Measurements from ENCODE around the gene PRKN.

The PRKN gene

DNA sequence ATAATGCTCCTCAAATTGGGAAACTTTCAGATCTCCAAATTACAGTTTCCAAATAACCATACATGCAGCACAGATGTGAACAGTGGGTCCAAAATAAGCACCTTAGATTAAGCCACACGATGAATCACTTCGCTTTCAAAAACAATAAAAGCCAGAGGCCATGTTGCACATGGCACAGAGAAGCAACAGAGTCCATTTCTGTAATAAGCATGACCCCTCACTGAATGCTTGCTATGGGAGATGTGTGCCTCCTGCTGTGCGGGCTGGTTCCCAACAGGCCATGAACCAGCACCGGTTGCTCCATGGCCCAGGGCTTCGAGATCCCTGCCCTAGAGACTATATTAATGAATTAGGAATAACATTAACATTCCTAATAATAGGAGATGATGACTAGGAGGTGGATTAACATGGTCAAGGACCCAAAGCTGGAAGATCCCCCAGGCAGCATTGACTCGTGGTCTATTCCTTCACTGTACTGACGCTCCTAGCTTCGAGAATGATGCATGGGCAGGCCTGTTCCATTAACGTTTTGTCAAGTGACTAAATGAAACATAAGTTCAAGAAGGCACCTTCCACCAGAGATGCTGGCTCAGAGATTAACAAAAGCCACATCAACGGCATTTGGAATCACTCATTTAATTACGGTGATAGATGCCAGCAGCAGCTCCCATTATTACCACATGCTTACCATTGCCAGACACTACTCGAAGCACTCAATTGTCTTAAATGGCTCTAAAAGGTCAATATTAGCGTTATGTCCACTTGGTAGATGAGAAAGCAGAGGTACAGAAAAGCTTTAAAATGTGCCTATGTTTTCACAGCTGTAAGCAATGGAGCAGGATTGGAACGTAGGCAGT lies 983.1 kb downstream of the PRKN start:
- DNase-seq: no peak

DNA sequence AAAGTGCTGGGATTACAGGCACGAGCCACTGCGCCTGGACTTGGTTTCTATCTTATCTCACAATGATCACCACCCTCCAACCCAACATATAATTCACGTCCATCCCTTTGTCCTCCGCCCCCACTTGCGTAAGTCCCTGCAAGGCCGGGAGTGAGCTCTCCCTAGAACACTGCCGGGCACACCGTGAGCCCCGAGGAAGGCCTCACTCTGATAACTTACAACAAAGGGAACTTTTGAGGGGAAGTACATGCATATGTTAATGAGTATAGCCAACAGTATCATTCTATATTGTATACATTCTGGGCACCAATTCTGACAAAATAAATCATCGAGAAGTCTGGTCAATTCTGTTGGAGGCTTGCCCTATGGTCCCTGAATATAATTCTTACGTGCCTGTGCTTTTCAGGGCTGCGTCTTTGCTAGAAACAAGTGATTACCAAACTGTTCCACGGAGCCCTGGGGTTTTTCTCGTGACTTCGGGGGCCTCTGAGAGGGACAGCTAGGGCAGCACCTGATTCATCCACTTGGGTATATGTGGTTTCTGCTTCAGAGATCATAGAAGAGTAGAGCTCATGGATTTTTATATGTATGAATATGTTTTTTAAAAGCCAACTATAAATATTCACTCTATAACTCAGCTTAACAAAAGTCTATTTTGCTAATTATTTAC lies 983.9 kb downstream of the PRKN start:
- DNase-seq: no peak

DNA sequence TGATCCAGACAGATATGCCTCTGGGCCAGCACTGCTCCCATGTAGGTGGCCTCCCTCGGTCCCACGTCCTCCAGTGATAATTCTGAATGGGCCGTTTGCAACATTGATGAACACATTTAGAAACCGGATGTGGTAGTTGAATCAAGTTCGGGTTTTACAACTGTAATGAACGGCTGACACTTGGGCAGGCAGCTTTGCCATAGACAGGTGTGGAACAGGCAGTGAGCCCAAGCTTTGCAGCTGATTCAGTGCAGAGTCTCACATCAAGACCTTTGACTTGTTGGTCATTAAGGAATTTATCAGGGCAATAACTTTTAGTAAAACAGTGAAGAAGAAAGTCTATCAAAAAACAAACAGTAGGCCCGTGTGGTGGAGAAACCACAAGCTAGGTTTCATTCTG lies 987.1 kb downstream of the PRKN start:
- no peak for DNase-seq

DNA sequence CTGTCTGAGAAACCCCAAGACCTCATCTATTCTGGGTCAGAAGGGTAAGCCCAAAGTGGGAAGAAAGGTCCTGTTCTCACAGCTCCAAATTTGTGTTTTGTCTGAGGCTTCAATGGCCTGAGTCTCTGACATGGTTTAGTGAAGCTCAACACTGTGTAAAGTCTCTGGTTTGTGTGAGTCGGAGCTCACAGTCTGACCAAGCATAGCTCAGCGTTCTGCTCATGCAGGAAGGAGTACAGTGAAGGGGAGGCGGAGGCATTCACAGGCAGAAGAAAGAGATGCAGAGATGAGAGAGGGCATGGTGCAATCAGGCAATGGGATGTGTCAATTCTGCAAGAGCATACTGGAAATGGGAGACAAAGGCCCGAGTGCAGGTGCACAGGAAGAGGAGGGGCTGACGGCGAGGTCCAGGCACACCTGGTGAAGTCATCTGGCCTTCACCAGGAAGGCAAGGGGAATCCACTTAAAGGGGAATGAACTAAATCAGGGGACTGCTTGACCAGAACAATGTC lies 990.7 kb downstream of the PRKN start:
- DNase-seq: no peak

DNA sequence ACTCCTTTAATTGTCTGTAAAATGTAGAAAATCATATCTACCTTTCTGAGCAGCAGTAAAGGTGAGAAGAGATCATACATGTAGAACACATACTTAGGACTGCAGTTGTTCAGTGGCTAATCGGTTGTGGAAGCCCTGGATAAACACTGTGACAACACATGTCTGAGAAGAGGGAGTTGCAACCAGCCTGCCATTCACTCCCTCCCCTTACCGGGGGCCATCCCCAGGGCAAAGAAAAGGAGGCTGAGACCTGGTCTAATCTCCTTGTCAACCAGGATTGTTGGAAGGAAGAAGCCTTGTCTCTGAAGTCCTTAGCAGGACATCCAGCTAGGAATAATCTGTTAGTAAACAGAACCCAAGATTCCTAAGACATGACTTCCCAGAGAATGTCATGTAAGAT lies 991.2 kb downstream of the PRKN start:
- DNase-seq: no peak

DNA sequence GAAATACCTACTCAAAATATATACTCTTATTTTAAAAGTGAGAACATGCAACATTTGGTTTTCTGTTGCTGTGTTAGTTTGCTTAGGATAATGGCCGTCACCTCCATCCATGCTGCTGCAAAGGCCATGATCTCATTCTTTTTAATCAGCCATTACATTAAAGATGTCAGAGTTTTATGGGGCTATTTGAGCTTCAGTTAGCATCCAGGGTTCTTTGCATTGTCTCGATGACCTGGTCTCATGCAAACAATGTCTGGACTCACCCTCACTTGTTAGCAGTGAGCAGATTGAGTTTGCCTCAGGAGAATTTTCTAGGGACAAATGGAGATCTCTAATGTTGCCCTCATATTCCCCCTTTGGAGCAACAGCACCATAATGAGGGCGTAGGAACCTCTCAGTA lies 995.0 kb downstream of the PRKN start:
- DNase-seq: no peak

DNA sequence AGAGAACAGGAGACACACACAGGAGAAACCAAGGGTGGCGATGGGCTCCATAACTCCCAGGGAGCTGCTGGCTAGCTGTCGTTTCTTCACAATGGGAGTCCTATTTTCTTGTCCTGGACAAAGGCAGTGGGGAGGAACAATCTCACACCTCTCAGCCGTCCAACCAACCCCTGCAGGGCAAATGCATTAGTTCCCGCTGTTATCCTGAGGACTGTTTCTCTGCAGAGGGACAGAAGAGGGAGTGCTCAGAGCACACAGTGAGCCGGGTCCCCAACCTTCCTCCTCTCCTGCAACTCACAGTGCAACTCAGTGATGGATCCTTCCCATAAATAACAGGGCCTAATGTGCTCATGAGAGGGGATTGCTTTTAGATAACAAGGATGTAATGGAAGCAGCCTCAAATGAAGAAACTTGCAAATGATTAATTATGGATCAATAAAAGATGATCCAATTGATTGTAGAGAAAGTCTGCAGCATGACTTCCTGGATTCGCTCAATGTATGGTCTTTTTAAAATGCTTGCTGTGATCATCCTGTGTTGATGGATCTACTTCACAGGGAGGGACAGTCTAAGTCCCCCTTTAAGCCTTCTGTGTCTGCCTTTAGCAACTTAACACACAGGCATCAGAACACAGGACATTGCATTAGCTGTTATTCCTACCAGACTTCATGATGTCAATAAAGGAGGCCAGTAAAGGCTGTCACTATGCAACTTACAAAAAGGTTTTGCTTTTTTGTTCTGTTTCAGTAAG lies 1000.3 kb downstream of the PRKN start:
- DNase-seq: no peak

DNA sequence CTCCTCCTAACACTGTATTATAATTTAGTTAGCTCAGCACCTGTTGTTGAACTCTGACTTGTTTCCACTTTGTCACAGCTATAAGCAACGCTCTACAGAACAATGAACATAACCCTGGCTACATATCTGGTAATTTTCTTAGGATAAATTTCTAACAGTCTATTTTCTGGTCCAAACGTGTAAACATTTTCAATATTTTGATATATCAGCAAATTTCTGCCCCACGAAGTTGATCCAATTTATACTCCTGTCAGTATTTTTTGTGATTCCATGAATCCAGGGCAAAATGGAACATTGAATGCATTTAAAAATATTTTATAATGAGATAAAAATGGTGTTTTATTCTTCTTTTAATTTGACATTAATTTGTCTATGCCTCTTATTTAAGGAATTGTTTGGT lies 1005.2 kb downstream of the PRKN start:
- DNase-seq: no peak

DNA sequence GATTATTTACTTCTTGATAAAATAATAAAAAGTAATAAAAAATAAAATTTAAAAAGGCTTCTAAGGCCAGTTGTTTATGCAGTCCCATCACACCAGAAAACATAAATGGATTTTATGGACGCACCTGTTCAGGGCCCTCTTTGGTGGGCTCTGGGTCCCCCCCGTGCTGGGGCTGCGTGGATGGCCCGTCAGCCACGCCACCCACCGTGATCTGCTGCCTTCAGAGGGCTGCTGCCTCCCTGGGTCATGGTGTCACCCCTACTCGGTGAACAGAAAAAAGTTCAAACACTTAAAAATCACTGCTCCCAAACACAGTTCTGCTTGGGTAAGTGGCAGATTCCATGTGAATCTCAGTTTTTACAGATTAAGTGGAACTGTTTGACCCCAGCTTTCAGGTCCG lies 1006.1 kb downstream of the PRKN start:
- DNase-seq: no peak

DNA sequence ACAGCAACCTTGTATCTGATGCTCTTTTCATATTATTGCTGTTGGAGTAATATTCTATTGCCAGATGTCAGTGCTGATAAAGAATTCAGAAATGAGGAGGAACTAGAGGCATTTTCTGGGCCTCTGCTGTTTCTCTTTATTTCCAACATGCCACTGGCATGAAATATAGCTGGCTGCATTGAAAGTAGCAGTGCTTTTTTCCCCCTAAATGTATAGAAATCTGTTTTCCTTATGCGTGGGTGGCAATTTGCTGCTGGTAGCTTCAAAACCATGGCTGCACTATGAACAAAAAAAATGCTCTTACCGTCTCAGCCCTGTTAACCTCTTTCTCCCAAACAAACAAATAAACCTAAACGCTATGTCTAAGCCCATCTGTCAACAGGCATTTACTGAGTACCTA lies 1011.4 kb downstream of the PRKN start:
- DNase-seq: no peak

DNA sequence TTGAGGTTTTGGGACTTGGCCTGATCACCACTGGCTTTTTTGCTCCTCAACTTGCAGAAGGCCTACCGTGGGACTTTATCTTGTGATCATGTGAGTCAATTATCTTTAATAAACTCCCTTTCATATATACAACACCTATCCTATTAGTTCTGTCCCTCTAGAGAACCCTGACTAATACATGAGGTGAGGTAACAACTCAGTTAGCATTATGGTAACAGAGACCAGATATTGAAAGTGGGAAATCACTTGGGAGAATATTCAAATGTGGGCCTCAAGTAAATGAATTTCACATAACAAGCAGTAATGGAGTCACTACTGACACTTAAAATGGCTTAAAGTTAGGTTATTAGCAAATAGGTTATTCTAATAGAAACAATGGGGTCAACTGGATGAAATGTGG lies 1015.6 kb downstream of the PRKN start:
- DNase-seq: no peak

DNA sequence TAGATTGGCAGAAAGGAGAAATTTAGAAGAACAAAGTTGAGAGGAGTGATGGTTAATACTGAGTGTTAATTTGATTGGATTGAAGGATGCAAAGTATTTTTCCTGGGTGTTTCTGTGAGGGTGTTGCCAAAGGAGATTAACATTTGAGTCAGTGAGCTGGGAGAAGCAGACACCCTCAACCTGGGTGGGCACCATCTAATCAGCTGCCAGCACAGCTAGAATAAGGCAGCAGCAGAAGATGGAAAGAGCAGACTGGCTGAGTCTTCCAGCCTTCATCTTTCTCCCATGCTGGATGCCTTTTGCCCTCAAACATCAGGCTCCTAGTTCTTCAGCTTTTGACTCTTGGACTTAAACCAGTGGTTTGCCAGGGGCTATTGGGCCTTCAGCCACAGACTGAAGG lies 1016.1 kb downstream of the PRKN start:
- DNase-seq: no peak

DNA sequence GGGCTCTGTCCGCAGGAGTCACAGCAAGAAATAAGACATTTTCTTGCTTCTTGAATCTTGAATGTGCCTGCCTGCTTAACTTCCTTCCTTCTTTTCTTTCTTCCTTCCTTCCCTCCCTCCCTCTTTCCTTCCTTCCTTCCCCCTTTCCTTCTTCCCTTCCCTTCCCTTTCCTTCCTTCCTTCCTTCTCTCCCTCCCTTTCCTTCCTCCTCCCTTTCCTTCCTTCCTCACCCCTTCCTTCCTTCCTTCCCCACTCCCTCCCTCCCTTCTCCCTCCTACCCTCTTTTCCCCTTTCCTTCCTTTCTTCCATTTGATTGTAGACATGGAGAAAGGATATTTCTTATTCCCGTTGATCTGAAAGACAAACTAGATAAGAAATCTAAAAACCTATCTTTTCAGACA lies 1016.9 kb downstream of the PRKN start:
- no peak for DNase-seq

DNA sequence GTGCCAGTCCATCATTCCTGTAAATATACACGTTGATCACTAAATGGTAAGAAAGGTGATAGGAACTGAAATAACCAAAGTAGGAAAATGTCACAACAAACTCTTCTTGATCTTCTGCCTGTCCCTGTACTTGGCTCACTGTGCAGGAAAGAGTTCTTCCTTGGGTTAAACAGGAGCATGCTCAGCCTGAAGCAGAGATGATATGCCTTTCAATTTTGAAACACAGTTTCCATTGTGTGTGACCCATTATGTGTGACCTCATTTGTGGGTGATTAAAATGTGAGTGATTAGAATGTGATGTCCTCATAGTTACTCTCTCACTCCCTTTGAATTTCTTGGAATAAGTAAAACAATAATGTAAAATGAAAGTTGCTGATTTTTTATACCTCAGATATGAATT lies 1026.5 kb downstream of the PRKN start:
- DNase-seq: no peak

DNA sequence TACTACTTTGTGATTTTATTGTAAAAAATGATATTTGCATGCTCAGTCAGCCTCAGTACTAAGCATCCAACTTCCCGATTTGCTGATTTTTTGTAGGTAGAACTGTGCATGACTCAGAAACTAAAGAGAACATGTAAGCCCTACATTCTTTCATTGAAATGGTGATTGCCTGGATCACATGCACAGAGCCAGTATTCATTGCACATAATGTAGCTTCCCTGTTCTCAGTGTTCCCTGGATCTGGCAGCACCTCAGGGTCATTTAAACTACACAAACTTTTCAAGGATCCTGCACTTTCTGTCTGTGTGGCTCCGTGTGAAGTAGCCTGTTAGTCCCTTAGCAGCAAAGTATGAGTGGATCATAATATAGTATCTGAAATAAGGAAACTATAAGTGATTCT lies 1030.8 kb downstream of the PRKN start:
- DNase-seq: no peak

DNA sequence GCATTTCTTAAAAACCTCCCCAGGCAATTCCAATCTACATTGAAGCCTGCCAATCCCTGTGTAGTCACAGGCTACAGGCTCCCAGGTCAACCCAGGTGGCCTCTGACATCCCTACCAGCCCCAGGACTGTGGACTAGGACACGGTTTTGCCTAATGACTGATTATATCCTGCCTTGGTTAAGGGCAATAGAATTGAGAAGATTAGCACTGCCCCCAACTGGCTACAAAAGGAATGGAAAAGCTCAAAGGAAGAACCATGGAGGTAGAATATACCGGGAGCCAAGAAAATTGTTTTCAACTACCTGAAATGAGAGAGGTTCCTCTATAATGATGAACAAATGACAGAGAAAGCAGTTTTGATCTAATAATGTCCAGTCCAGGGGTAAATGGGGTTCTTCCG lies 1032.6 kb downstream of the PRKN start:
- no peak for DNase-seq

DNA sequence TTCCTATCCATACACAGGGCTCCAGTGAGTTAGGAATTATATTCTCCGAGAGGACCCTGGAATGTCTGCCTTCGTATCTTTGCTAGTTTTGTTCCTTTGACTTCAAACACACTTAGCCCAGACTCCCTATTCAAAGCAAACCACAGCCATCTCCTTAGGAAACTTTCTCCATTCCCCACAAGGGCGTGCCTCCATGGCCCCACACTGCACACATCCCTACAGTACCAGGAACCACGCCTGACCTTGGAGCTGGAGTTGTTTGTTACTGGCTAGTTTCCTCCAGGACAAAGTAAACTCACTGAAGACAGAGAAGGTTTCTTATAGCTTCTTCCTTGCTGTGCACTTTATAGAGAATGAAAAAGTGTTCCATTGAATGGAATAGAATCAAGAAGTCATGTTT lies 1040.9 kb downstream of the PRKN start:
- no peak for DNase-seq

DNA sequence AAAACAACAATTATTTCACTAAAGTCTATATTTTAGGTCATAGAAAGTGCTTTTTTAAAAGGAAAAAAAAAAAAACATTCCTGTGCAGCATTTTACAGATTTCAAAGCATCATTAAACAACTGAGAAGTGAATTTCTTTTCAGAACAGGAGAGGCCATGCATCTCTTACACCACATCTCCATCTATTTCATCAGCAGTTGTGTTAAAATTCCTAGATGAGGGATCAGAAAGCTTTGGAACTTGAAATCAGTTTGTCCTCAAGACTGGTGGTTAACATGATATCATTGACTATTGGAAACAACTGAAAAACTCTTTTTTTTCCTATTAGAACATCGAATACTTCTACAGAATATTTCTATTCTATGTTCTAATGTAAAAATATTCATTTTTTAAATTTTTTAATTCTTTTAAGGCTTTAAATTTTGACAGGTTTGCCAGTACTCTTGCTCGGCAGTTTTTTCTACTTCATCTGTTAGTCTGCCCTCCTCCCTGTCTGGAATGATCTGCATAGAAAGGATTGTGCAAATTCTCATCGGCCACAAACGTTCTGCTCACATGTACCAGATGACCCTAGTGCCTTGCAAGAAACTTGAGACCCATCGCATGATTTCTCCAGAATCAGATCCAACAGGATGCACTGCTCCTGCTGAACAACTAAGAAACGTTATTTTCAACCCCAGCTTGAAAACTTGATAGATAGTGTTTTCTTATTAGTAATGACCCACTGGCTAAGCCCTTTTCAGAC lies 1042.7 kb downstream of the PRKN start:
- DNase-seq: no peak

DNA sequence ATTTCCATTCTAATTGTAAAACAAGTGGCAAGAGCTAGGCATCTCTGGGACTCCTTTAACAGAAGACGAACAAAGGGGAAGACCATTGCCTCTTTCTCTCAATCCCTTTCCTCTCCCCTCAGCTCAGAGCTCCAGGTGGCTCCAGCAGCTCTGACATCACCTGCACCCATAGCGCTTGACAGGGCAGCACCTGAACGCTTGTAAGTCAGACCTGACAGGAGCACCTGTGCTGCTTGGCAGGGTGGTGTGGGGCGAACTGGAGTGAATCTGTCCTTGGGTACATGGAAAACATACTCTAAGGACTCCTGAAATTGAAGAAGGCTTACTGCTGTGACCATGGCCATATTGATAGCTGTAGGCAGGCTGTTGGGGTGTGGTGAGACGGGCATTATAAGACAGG lies 1044.2 kb downstream of the PRKN start:
- DNase-seq: no peak

DNA sequence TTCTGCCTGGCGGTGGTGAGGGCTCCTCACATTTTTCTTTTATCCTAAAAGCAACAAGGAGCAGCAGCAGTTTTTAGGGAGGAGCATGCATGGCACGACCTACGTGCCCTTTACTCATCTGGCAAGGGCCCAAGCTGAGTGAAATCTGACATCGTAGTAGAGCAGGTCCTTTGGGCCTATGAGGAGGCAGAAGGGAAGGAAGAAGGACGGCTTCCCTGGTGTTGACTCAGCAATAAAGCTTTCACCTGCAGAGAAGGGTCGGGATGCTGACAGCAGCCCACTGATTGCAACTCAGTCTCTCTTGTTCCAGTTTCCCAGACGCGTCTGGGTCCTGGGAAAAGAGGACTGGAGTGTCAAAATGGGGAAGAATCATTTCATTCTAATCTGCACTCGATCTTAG lies 1044.6 kb downstream of the PRKN start:
- no peak for DNase-seq

DNA sequence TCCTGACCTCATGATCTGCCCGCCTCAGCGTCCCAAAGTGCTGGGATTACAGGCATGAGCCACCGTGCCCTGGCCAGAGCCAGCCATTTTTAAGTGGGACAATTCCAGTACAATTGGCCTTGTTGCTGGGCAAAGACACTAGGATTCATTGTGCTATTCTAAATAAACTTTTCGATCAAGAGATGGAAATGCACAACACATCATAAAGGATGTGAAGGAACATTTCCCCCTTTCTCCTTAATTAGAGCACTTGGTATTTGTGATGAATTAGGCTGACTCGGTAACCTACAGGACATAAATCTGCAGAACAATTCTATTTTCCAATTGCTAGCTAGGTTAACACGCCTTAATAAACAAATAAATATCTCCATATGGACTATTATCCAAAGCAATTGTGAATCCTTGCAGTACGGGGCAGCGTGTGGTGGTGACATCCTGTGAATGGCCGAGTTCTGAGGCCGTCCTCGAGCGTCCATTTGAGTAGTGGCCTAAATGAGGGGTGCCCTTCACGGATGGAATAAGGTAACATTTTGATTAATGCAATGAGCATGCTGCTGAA lies 1047.5 kb downstream of the PRKN start:
- no peak for DNase-seq

DNA sequence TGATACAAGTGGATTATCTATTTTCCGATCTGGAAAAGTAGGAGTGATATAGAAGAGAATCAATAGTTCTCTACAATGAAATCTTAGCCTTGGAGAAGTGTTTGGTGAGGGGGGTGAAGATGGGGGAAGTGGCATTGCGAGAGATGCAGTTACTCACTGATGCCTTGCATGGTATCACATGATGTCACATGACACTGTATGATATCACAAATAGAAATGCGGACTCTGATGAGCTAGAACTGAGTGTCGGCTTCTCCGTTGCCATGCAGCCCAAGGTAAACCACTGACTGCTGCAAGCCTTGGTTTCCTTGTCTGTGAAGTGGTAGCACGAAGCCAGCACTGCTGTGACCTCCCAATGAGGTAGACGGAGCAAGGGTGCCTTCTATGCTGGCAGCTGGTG lies 1050.4 kb downstream of the PRKN start:
- no peak for DNase-seq

DNA sequence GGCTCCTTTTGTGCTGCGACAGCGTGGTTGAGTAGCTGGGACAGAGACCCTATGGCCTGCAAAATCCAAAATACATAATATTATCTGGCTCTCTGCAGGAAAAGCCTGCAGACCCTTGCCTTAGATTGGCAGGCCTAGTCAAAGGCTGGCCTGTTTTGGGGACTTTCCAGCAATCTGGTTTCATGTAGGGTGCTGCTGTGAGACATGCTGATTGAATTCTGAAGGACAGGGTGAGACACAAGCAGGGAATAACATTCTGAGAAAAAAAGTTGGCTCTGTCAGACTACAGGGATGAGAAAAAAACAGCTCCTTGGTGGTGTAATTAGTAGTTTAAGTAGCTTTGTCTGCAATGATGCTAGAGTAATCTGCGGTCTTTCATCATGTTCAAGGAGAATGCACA lies 1051.0 kb downstream of the PRKN start:
- no peak for DNase-seq

All from CD4-positive, alpha-beta T cell treated with Interleukin-4 for 4 hours (primary cell).